HG02870 (cell line): ENCODE measurements around the gene LINS1.
"Not testable (repeated sequence)": the region's sequence is repeated elsewhere in the genome, so short reads cannot be mapped to it uniquely, and the experiment has no call there.

Experiments used
- ATAC-seq: cut with Tn5 transposase; IDR thresholded peaks from one replicate; pipeline ENCODE4 v1.9.1; 2021; ENCODE audit warnings: mild to moderate bottlenecking, moderate library complexity; ENCODE audit not compliant: unreplicated experiment

Gene LINS1

GRCh38 chr15:100601617-100602063 is 344 bp downstream of the LINS1 start:
- peak; percentile 5 for ATAC-seq

GRCh38 chr15:100601163-100601562 is 821 bp downstream of the LINS1 start:
- ATAC-seq = no peak

- no peak for ATAC-seq
Observed at GRCh38 chr15:100598655-100599054, 3.3 kb downstream of the LINS1 start.

DNA sequence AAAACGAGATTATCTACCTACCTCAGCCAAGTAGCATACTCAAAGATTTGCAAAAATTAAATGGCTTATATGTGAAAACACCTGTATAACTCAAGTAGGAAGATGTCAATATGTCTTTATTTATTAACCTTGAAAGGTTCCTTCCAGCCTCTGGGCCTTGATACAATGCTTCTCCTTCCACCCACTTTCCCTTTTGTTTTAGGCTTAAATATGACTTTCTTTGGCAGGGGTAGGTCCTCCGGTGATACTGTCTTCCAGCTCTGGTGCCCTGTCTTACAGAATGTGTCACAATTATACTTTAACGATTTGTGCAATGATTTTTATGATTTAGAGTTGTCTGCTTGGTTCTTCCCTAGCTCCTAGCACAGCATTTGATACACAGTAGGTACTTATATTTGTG is 4.1 kb downstream of the LINS1 start:
- no peak for ATAC-seq

DNA sequence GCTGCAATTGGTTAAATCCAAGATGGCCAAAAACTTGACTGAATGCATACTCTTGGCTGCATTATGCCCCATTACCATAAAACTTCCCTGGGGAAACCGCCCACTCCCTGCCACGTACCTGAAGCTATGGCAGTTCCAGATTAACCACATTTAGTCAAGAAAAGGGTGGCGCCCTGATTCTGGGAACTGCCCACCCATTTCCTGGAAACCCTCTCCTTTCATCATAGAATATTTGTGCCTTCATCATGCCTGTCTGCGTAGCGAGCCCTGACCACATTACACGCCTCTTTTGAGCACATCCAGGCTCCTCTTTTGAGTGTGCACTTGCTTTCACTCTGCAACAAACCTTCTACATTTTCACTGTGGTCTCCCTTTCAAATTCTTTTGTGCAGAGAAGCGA is 5.2 kb downstream of the LINS1 start:
- peak; percentile 87 for ATAC-seq

DNA sequence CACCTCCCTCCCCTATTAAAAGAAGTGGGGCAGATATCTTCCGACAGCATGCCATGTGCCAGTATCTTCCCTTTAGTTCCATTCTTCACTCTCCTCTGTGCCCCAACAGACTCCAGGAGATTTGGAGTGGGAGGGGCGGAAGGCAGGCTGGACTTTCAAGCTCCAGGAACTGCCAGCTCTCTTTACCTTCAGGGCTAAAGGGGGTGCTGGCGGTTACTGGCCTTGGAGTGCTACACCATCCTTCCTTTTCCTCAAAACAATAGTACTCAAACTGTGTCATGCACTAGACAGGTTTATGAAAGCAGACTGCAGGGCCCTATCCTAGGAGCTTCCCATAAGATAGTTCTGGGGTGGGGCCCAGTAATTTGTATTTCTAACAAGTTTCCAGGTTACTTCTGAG is 6.0 kb downstream of the LINS1 start:
- no peak for ATAC-seq

- ATAC-seq = no peak
Observed at GRCh38 chr15:100593431-100593830, 8.6 kb downstream of the LINS1 start.

- no peak for ATAC-seq
Observed at GRCh38 chr15:100592898-100593297, 9.1 kb downstream of the LINS1 start.

DNA sequence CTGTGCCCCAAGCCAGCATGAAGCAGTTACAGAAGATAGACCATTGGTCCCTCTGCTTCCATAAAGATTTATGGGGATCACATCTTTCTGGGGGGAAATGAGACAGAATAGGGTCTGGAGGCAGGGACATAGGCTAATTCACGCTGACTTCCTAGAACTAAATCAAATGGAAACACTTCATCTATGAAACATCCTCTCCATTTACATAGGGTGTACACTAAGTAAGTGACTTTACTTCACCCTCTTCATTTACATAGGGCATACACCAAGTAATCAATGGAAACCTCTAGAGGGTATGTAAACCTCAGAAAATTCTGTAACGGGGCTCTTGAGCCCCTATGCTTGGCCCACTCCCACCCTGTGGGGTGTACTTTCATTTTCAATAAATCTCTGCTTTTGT is 10.1 kb downstream of the LINS1 start:
- no peak for ATAC-seq

DNA sequence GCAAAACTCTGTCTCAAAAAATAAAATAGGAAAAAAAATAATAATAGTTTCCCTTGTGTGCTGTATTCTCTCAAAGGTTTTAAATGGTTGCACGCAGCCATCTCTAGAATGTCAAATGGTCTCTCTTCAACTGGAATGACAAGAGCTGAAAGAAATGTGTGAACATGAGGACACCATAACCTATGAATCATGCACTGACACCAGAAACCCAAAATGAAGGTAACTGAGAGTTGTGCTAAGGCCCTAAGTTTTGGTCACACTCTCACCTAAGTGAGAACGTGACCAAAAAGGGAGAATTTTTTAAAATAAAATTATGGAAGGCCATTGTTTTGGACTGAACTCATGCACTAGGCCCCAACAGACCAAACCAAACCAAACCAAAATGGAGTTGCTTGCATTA is 10.8 kb downstream of the LINS1 start:
- not testable (repeated sequence) for ATAC-seq

DNA sequence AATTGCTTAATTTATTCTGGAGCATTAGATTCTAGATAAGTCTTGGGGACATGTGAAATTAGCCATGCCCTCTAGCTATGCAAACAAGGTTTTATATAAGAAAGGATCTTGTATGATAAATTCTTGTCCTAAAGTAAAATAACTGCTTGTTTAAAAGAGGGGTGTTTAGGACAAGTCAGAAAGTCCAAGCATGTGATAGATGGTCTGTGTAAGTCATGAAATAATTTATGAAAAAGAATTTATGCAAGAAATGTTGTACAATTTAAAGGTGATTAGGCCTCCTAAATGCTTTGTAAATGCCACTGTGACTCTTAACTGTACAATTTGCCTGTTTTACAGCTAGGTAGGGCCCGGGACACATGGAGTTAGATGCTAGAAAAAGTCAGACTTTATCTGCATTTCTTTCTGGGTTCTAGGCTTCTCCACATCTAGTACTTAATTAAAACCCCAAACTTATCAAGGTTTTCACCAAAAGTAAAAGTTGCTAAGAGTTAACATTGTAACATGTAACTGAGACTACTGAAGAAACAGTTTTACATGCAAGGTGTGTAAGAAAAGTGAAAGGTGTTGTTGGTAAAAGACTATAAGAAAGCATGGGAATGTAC is 13.2 kb downstream of the LINS1 start:
- ATAC-seq = no peak

- ATAC-seq = no peak
Observed at GRCh38 chr15:100580414-100580813, 21.6 kb downstream of the LINS1 start.

DNA sequence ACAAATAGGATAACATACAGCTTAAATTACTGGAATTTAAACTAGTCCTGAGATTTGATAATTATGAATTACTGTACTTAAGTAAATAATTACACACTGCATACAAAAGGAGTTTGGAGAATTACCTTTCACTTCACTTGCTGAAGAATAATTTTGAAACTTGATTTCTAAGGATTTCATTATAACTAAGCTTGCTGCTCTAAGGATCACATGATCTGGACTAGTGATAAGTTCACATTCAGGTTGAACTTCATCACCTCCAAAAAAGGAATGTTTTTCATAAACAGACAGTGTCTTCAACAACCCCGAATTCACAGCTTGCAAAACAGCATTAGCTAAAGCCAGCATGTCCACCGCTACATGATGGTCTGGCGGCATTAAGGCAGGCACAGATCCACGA is 28.5 kb downstream of the LINS1 start:
- ATAC-seq = no peak

- ATAC-seq = no peak
Observed at GRCh38 chr15:100572362-100572983, 29.5 kb downstream of the LINS1 start.

GRCh38 chr15:100571592-100572167 is 30.3 kb downstream of the LINS1 start:
- no peak for ATAC-seq

DNA sequence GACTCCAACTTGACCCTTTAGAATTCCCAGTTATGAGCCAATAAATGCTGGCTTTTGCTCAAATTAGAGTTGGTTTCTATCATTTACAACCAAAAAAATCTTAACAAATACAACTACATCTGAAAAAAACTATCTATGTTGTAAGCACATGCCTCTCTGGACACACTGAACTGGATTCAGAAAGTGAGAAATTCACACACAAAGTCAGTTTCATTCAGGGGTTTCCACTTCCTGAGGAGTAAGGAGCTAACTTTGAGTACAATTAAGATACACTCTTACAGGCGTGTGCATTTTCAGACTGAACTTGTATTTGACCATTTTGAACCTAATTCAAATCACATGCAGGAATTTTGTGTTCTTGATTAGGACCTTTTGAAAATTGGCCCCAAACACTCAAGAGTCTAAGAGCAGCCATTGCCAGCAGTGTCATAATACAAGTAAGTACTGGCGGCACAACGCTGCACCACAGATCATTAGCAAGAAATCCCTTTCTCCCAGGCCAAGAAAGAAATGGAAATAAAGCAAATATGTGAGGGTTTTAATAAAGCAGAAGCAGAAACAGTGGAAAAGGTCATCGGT is 31.2 kb downstream of the LINS1 start:
- peak; percentile 86 for ATAC-seq

DNA sequence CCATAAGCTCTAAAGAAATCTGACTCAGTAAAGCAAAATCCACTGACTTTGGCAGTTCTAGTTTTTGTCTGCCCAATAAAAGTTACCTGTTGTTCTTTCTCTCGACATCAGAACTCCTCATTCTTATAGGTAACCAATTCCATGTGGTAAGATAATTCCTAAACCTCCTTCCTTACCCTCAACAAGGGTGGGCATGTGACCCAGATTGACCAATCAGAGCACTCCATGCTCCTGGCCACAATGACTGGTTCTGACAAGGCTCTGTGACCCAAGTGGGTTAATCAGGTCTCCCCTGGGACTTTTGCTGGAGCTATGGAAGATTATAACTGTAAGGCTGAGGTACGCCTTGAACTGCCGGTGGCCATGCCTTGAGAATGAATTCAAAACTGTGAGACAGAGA is 31.7 kb downstream of the LINS1 start:
- ATAC-seq = no peak

DNA sequence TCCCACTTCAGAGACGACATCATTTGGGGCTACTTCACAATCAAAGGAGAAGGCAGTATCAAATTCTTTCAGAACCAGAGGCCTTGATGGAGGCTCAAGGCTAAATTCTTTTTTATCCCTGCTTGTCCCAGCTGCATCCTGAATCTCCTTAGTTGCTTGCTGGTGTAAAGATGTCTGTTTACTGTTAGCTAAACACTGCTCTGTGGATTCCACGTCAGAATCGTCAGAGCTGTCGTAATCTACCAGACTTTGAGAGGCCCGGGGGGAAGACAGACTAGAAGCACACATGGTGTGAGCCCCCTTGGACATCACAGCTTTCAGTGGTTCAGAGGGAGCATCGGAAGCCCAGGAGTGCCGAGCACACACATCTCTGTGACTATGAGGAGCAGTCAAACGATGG is 32.6 kb downstream of the LINS1 start:
- no peak for ATAC-seq

GRCh38 chr15:100566850-100567628 is 34.9 kb downstream of the LINS1 start:
- no peak for ATAC-seq

GRCh38 chr15:100565591-100565990 is 36.4 kb downstream of the LINS1 start:
- ATAC-seq = no peak

- no peak for ATAC-seq
Observed at GRCh38 chr15:100560323-100560722, 41.7 kb downstream of the LINS1 start.
